Measurements from ENCODE around the gene KRT26. TPM values are rescaled to one million over a fixed set of nuclear protein-coding genes. Genes with fewer than 3 reads are reported as not detected.

The KRT26 gene
- total RNA-seq, 2 donors from 2014 or later: not detected

GRCh38 chr17:40809721-40810421 is 37.9 kb upstream of the KRT26 start:
- Mint-ChIP-seq H3K4me1 (no peaks in the 10 kb centered on the region), H3K27ac (no peak overlapping the region), H3K36me3 (ENCODE audit: low read depth) (no peaks in the 10 kb centered on the region), H3K9me3 (peaks cover 4% of the 10 kb centered on the region), H3K4me3 (no peak overlapping the region), H3K27me3 (ENCODE audit: insufficient read depth) (peaks cover 97% of the 10 kb centered on the region)
- Histone ChIP-seq H3K27me3 (ENCODE audit: control insufficient read depth, insufficient read depth, low read length, poor library complexity, severe bottlenecking) (peaks cover 81% of the 10 kb centered on the region), H3K4me1 (ENCODE audit: control insufficient read depth, insufficient read depth, low read length) (no peaks in the 10 kb centered on the region), H3K36me3 (ENCODE audit: control insufficient read depth, insufficient read depth, low read length) (no peaks in the 10 kb centered on the region), H3K4me3 (ENCODE audit: low read length) (no peak overlapping the region), H3K9ac (ENCODE audit: extremely low read depth, low read length, poor library complexity, severe bottlenecking) (no peak overlapping the region), H3K27ac (ENCODE audit: low read depth, low read length) (no peak overlapping the region), H3K9me3 (ENCODE audit: control insufficient read depth, low read length) (peaks cover 4% of the 10 kb centered on the region)
- WGBS, 2 experiments (ENCODE audit: insufficient coverage in 1 of 2, insufficient read length in 1 of 2): 90% methylated on average over 2 of the region's 2 CpGs; no CpG with 5 or more reads in 1 of the 2 experiments
- TF ChIP-seq, protein P1, sequence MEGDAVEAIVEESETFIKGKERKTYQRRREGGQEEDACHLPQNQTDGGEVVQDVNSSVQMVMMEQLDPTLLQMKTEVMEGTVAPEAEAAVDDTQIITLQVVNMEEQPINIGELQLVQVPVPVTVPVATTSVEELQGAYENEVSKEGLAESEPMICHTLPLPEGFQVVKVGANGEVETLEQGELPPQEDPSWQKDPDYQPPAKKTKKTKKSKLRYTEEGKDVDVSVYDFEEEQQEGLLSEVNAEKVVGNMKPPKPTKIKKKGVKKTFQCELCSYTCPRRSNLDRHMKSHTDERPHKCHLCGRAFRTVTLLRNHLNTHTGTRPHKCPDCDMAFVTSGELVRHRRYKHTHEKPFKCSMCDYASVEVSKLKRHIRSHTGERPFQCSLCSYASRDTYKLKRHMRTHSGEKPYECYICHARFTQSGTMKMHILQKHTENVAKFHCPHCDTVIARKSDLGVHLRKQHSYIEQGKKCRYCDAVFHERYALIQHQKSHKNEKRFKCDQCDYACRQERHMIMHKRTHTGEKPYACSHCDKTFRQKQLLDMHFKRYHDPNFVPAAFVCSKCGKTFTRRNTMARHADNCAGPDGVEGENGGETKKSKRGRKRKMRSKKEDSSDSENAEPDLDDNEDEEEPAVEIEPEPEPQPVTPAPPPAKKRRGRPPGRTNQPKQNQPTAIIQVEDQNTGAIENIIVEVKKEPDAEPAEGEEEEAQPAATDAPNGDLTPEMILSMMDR (conservative IDR thresholded peaks at IDR 0.05): no peak
- no peak for DNase-seq

DNA sequence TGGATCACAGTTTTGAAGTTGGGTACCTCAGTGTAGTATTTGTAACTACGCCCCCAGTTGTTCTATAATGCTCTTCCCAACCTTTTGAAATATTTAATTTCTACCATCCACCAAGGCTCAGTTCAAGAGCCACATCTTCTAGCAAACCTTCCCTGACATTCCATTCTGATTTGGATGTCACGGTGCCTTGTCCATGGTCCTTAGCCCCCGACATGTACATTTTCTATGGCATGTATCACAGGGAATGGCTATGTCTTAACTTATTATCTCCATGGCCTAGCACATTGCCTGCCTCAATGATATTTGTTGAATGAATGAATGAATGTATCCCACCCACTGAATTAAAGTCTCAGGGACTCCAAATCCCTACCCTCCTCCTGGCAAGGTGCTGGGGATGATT is 34.1 kb upstream of the KRT26 start:
- no peaks in the 10 kb centered on the region for H3K36me3 ChIP-seq (ENCODE audit: control insufficient read depth, insufficient read depth, low read length)
- Mint-ChIP-seq H3K4me1 (peaks cover 3% of the 10 kb centered on the region), H3K4me3 (no peak overlapping the region), H3K9me3 (peaks cover 4% of the 10 kb centered on the region), H3K27me3 (ENCODE audit: insufficient read depth) (peaks cover 66% of the 10 kb centered on the region), H3K36me3 (ENCODE audit: low read depth) (no peaks in the 10 kb centered on the region), H3K27ac (no peak overlapping the region)
- DNase-seq: no peak
- no peaks in the 10 kb centered on the region for H3K4me1 ChIP-seq (ENCODE audit: control insufficient read depth, insufficient read depth, low read length)
- H3K27me3 ChIP-seq (ENCODE audit: control insufficient read depth, insufficient read depth, low read length, poor library complexity, severe bottlenecking): peaks cover 64% of the 10 kb centered on the region
- TF ChIP-seq, protein P1 (conservative IDR thresholded peaks at IDR 0.05): no peak
- no peak overlapping the region for H3K4me3 ChIP-seq (ENCODE audit: low read length)
- H3K9ac ChIP-seq (ENCODE audit: extremely low read depth, low read length, poor library complexity, severe bottlenecking): no peak overlapping the region
- peaks cover 6% of the 10 kb centered on the region for H3K9me3 ChIP-seq (ENCODE audit: control insufficient read depth, low read length)
- no peak overlapping the region for H3K27ac ChIP-seq (ENCODE audit: low read depth, low read length)
- WGBS, 2 experiments (ENCODE audit: insufficient coverage in 1 of 2, insufficient read length in 1 of 2): 63 to 79% methylated on average over 1 to 3 of the region's 3 CpGs

DNA sequence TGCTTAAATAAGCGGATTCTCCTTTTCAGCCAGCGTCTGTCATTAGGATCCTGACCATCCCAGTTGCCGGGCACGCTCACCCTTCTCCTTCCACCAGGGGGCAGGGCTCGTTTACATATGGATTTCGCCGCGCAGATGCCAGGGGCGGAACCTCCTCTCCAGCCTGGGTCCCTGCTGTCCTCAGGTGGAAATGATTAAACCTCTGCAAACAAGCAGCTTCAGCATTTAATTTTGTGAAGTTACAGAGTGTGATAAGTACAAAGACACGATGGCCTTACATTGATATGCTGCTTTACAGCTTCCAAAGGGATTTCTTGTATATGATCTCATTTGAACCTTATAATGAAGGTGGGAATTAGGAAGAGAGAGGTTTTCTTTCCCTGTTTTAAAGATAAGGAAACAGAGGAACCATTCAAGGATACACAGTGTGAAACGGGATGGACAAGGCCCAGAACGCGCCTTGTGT is 31.6 kb upstream of the KRT26 start:
- TF ChIP-seq, protein P1 (conservative IDR thresholded peaks at IDR 0.05): peak; percentile 97
- Mint-ChIP-seq H3K36me3 (ENCODE audit: low read depth) (no peaks in the 10 kb centered on the region), H3K9me3 (peaks cover 4% of the 10 kb centered on the region), H3K4me3 (no peak overlapping the region), H3K27ac (no peak overlapping the region), H3K4me1 (peaks cover 3% of the 10 kb centered on the region), H3K27me3 (ENCODE audit: insufficient read depth) (peaks cover 48% of the 10 kb centered on the region)
- H3K27me3 ChIP-seq (ENCODE audit: control insufficient read depth, insufficient read depth, low read length, poor library complexity, severe bottlenecking): peaks cover 59% of the 10 kb centered on the region
- H3K36me3 ChIP-seq (ENCODE audit: control insufficient read depth, insufficient read depth, low read length): no peaks in the 10 kb centered on the region
- no peak overlapping the region for H3K27ac ChIP-seq (ENCODE audit: low read depth, low read length)
- no peak overlapping the region for H3K4me3 ChIP-seq (ENCODE audit: low read length)
- no peaks in the 10 kb centered on the region for H3K4me1 ChIP-seq (ENCODE audit: control insufficient read depth, insufficient read depth, low read length)
- H3K9me3 ChIP-seq (ENCODE audit: control insufficient read depth, low read length): peaks cover 6% of the 10 kb centered on the region
- 18 to 20% methylated on average over 9 to 13 of the region's 13 CpGs for WGBS, 2 experiments (ENCODE audit: insufficient coverage in 1 of 2, insufficient read length in 1 of 2)
- no peak overlapping the region for H3K9ac ChIP-seq (ENCODE audit: extremely low read depth, low read length, poor library complexity, severe bottlenecking)
- peak; percentile 97 for DNase-seq

All from endodermal cell (in vitro differentiated cells).